Uterus (tissue), 4 donors: ENCODE results near the gene TBC1D9. TPM values are rescaled to one million over a fixed set of nuclear protein-coding genes. Genes with fewer than 3 reads are reported as not detected.

Experiments
- DNase-seq, 2 donors: peaks; one replicate each; pipeline ENCODE4 v3.0.0-alpha.2; 2019 to 2020
- H3K27ac ChIP-seq, 2 donors: fragments of 200-600 bp; sonication (generic); 1 replicate in 1 of 2; 2 replicates in 1 of 2; pipeline ENCODE4 v1.5.1; 2016 to 2018
- H3K27me3 ChIP-seq, 2 donors: fragments of 200-600 bp; sonication (generic); one replicate each; pipeline ENCODE4 v1.5.1; 2018 to 2019; ENCODE audit warnings: control low read depth in 1 of 2
- H3K36me3 ChIP-seq, 2 donors: fragments of 200-600 bp; sonication (generic); one replicate each; pipeline ENCODE4 v1.5.1; 2019; ENCODE audit warnings: control low read depth in 1 of 2
- H3K4me1 ChIP-seq, 2 donors: fragments of 200-600 bp; sonication (generic); one replicate each; pipeline ENCODE4 v1.5.1; 2018 to 2019; ENCODE audit warnings: control low read depth in 1 of 2
- H3K4me3 ChIP-seq, 2 donors: fragments of 200-600 bp; sonication (generic); 1 replicate in 1 of 2; 2 replicates in 1 of 2; pipeline ENCODE4 v1.5.1; 2018 to 2019; ENCODE audit warnings: mild to moderate bottlenecking in 1 of 2
- H3K9me3 ChIP-seq, 2 donors: fragments of 200-600 bp; sonication (generic); one replicate each; pipeline ENCODE4 v1.5.1; 2019; ENCODE audit warnings: control low read depth in 1 of 2
- POLR2A ChIP-seq, 2 donors: fragments of 450-650 bp; IDR thresholded peaks; one replicate each; pipeline ENCODE4 v1.6.1; 2016; ENCODE audit warnings: antibody characterized with exemption in 2 of 2, mild to moderate bottlenecking in 1 of 2, moderate library complexity in 1 of 2
- intact Hi-C: fragments of 100-400 bp; cut with DNase I; formaldehyde crosslinking; loops from one replicate; pipeline ENCODE4 v1.15.1; 2023; ENCODE audit warnings: low total_unique reads
- total RNA-seq, 4 donors: library from RNA; depleted of rRNA in 3 of 4; stranded (reverse); fragments of >200 nt in 3 of 4; gene quantifications; one replicate each; pipeline versions ENCODE4 v1.1.0 to v1.2.4, GENCODE V29; 2014 to 2023
- TF ChIP-seq, protein P1 (sequence below), 4 experiments: fragments of 200-600 bp in 2 of 4; fragments of 450-650 bp in 2 of 4; sonication (generic) in 2 of 4; IDR thresholded peaks; one replicate each; pipeline ENCODE4 v1.5.1; 2016 to 2019; ENCODE audit warnings: antibody characterized with exemption in 4 of 4, mild to moderate bottlenecking in 2 of 4, moderate library complexity in 1 of 4
- donor health status: DM: yes; HTN: yes; CAD: no.

Gene TBC1D9
- total RNA-seq, 4 donors from 2014 or later, result 3.8 to 48.8 (median 13.3) TPM

GRCh38 chr4:140641105-140641555 is 115.1 kb downstream of the TBC1D9 start:
- Histone ChIP-seq H3K27ac (peak overlapping the region; percentile 16 to 57), H3K27me3 (no peaks in the 10 kb centered on the region), H3K4me1 (no peaks in the 10 kb centered on the region), H3K36me3 (no peaks in the 10 kb centered on the region), H3K4me3 (peak overlapping the region in 1 of 2 donors; percentile 37), H3K9me3 (no peaks in the 10 kb centered on the region)
- intact Hi-C loops, result no loop called here
- DNase-seq, result no peak
- no peak for TF ChIP-seq POLR2A (IDR thresholded peaks at IDR 0.05)
- TF ChIP-seq, protein P1, sequence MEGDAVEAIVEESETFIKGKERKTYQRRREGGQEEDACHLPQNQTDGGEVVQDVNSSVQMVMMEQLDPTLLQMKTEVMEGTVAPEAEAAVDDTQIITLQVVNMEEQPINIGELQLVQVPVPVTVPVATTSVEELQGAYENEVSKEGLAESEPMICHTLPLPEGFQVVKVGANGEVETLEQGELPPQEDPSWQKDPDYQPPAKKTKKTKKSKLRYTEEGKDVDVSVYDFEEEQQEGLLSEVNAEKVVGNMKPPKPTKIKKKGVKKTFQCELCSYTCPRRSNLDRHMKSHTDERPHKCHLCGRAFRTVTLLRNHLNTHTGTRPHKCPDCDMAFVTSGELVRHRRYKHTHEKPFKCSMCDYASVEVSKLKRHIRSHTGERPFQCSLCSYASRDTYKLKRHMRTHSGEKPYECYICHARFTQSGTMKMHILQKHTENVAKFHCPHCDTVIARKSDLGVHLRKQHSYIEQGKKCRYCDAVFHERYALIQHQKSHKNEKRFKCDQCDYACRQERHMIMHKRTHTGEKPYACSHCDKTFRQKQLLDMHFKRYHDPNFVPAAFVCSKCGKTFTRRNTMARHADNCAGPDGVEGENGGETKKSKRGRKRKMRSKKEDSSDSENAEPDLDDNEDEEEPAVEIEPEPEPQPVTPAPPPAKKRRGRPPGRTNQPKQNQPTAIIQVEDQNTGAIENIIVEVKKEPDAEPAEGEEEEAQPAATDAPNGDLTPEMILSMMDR (IDR thresholded peaks at IDR 0.05), result no peak

DNA sequence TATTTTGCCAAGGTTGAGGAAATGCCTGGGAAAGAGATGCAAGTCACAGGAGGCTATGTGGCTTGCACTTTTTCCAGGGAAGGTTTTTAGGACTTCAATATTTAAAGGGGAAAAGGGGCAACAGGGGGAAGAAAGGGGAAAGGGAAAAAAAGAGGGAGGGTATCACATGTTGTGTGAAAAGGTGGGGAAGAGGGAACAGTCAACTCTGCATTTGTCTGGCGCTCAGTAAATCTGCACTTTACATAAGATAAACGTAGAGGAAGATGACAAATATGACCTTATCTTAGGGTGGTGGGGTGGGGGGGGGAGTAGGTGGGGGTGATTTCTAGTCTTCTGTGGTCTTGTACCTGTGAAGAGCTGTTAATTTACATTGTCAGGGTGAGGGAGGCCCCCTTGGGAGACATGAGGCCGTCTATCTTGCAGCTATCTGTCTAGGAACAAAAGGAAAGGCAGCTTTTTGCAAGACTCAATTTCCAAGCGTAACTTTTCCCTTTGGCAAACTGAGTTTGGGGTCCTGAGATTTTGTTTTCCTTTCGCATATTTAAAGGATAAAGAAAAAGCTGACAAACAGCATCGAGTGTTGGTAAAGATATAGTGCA is 115.9 kb downstream of the TBC1D9 start:
- no peak for DNase-seq
- H3K4me1 ChIP-seq, result no peaks in the 10 kb centered on the region
- H3K9me3 ChIP-seq, result no peaks in the 10 kb centered on the region
- no peak overlapping the region for H3K27ac ChIP-seq
- H3K4me3 ChIP-seq, result no peak overlapping the region
- H3K36me3 ChIP-seq, result no peaks in the 10 kb centered on the region
- TF ChIP-seq, protein P1 (IDR thresholded peaks at IDR 0.05), result no peak
- TF ChIP-seq POLR2A (IDR thresholded peaks at IDR 0.05), result no peak
- intact Hi-C loops, result no loop called here
- no peaks in the 10 kb centered on the region for H3K27me3 ChIP-seq

DNA sequence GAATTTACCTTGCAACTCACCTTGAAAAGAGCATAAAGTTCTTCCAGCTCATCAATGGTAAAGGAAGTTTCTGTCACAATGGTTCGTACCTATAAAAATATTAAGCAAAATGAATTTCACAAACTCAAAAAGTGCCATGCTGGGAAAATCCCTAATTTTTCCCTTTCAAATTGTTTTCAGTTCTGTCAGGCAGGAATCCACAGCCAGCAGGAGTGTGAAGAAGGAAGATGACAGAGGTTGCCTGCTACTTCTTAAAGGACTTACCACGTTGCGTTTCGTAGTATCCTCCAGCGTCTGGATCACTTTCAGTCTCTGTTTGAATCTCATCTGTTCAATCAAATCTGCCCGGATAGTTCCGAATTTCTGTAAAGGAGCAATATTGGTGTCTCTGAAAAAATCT is 117.1 kb downstream of the TBC1D9 start:
- Histone ChIP-seq H3K36me3 (no peaks in the 10 kb centered on the region), H3K27ac (no peak overlapping the region), H3K9me3 (no peaks in the 10 kb centered on the region), H3K4me3 (no peak overlapping the region), H3K27me3 (no peaks in the 10 kb centered on the region), H3K4me1 (no peaks in the 10 kb centered on the region)
- TF ChIP-seq, protein P1 (IDR thresholded peaks at IDR 0.05), result no peak
- no peak for TF ChIP-seq POLR2A (IDR thresholded peaks at IDR 0.05)
- intact Hi-C loops, result no loop called here
- no peak for DNase-seq

- H3K9me3 ChIP-seq, result no peaks in the 10 kb centered on the region
- no peaks in the 10 kb centered on the region for H3K27me3 ChIP-seq
- H3K4me3 ChIP-seq, result no peak overlapping the region
- TF ChIP-seq, protein P1 (IDR thresholded peaks at IDR 0.05), result peak in 1 of 4 experiments; percentile 10
- no peak for TF ChIP-seq POLR2A (IDR thresholded peaks at IDR 0.05)
- no peaks in the 10 kb centered on the region for H3K36me3 ChIP-seq
- H3K27ac ChIP-seq, result no peak overlapping the region
- DNase-seq, result no peak
- intact Hi-C loops, result no loop called here
- no peaks in the 10 kb centered on the region for H3K4me1 ChIP-seq
Measured at GRCh38 chr4:140637836-140638235, 118.3 kb downstream of the TBC1D9 start.

DNA sequence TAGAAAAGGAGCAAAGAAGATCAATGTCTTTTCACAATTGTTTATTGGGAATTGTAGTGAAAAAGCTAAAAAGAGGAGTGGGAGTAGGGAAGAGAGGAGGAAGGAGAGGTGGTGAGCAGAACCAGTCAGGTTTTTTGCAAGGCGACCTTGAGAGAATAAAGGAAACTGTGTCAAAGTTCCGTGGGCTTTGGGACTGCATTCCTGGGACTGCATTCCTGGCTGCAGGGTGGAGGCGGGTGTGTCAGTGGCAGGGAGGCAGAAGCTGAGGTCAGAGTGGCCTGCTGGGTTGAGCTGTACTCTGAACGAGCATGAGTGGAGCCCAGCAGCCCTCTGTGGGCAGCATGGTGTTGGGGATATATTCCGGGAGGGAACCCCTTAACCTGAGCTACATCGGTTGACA is 120.6 kb downstream of the TBC1D9 start:
- no peaks in the 10 kb centered on the region for H3K27me3 ChIP-seq
- TF ChIP-seq, protein P1 (IDR thresholded peaks at IDR 0.05), result no peak
- TF ChIP-seq POLR2A (IDR thresholded peaks at IDR 0.05), result no peak
- H3K9me3 ChIP-seq, result no peaks in the 10 kb centered on the region
- no peaks in the 10 kb centered on the region for H3K4me1 ChIP-seq
- no peak for DNase-seq
- no peaks in the 10 kb centered on the region for H3K36me3 ChIP-seq
- no peak overlapping the region for H3K4me3 ChIP-seq
- intact Hi-C loops, result no loop called here
- H3K27ac ChIP-seq, result no peak overlapping the region
